ENCODE measurements around the gene PLSCR5.

The PLSCR5 gene

GRCh38 chr3:146611096-146611495, 6.0 kb upstream of the PLSCR5 start:
- Histone ChIP-seq H3K9ac (ENCODE audit: low read length) (no peak overlapping the region), H3K4me2 (ENCODE audit: low read length) (no peak overlapping the region), H3K4me3 (ENCODE audit: low read depth, low read length, poor library complexity, severe bottlenecking) (no peak overlapping the region), H3K36me3 (ENCODE audit: insufficient read depth, low read length) (no peaks in the 10 kb centered on the region), H3K9me2 (ENCODE audit: low read depth, low read length) (no peaks in the 10 kb centered on the region), H3K9me3 (ENCODE audit: low read length) (no peaks in the 10 kb centered on the region), H2AFZ (ENCODE audit: low read length) (no peak overlapping the region), H3K4me1 (ENCODE audit: insufficient read depth, low read length, severe bottlenecking) (no peaks in the 10 kb centered on the region), H3K27ac (ENCODE audit: low read depth, low read length, poor library complexity, severe bottlenecking) (no peak overlapping the region), H4K20me1 (ENCODE audit: insufficient read depth, low read length) (no peaks in the 10 kb centered on the region), H3F3A (ENCODE audit: insufficient read depth, low read length) (no peaks in the 10 kb centered on the region), H3K79me2 (ENCODE audit: insufficient read depth, low read length) (no peaks in the 10 kb centered on the region), H3K27me3 (ENCODE audit: insufficient read depth, low read length) (no peaks in the 10 kb centered on the region)
- TF ChIP-seq CTCF (IDR thresholded peaks at IDR 0.05; ENCODE audit: low read length) (no peak), EZH2 (IDR thresholded peaks at IDR 0.05; ENCODE audit: borderline replicate concordance, low read length) (no peak)

GRCh38 chr3:146598535-146598934, 6.6 kb downstream of the PLSCR5 start:
- Histone ChIP-seq H3K4me1 (ENCODE audit: insufficient read depth, low read length, severe bottlenecking) (no peaks in the 10 kb centered on the region), H4K20me1 (ENCODE audit: insufficient read depth, low read length) (no peaks in the 10 kb centered on the region), H3K9me3 (ENCODE audit: low read length) (no peaks in the 10 kb centered on the region), H3K27me3 (ENCODE audit: insufficient read depth, low read length) (no peaks in the 10 kb centered on the region), H3K9me2 (ENCODE audit: low read depth, low read length) (no peaks in the 10 kb centered on the region), H2AFZ (ENCODE audit: low read length) (no peak overlapping the region), H3K4me3 (ENCODE audit: low read depth, low read length, poor library complexity, severe bottlenecking) (no peak overlapping the region), H3F3A (ENCODE audit: insufficient read depth, low read length) (no peaks in the 10 kb centered on the region), H3K36me3 (ENCODE audit: insufficient read depth, low read length) (no peaks in the 10 kb centered on the region), H3K79me2 (ENCODE audit: insufficient read depth, low read length) (no peaks in the 10 kb centered on the region), H3K27ac (ENCODE audit: low read depth, low read length, poor library complexity, severe bottlenecking) (no peak overlapping the region), H3K4me2 (ENCODE audit: low read length) (no peak overlapping the region), H3K9ac (ENCODE audit: low read length) (no peak overlapping the region)
- TF ChIP-seq CTCF (IDR thresholded peaks at IDR 0.05; ENCODE audit: low read length), result no peak
- no peak for TF ChIP-seq EZH2 (IDR thresholded peaks at IDR 0.05; ENCODE audit: borderline replicate concordance, low read length)

GRCh38 chr3:146594843-146595482, 10.2 kb downstream of the PLSCR5 start:
- TF ChIP-seq CTCF (IDR thresholded peaks at IDR 0.05; ENCODE audit: low read length) (peak; percentile 39; the same call in 1 of the 2 replicates), EZH2 (IDR thresholded peaks at IDR 0.05; ENCODE audit: borderline replicate concordance, low read length) (no peak)
- no peak overlapping the region for H2AFZ ChIP-seq (ENCODE audit: low read length)
- H3F3A ChIP-seq (ENCODE audit: insufficient read depth, low read length), result no peaks in the 10 kb centered on the region
- no peaks in the 10 kb centered on the region for H3K9me2 ChIP-seq (ENCODE audit: low read depth, low read length)
- no peak overlapping the region for H3K4me3 ChIP-seq (ENCODE audit: low read depth, low read length, poor library complexity, severe bottlenecking)
- H3K27me3 ChIP-seq (ENCODE audit: insufficient read depth, low read length), result no peaks in the 10 kb centered on the region
- H3K9ac ChIP-seq (ENCODE audit: low read length), result no peak overlapping the region
- H4K20me1 ChIP-seq (ENCODE audit: insufficient read depth, low read length), result no peaks in the 10 kb centered on the region
- H3K79me2 ChIP-seq (ENCODE audit: insufficient read depth, low read length), result no peaks in the 10 kb centered on the region
- no peaks in the 10 kb centered on the region for H3K4me1 ChIP-seq (ENCODE audit: insufficient read depth, low read length, severe bottlenecking)
- no peak overlapping the region for H3K4me2 ChIP-seq (ENCODE audit: low read length)
- no peaks in the 10 kb centered on the region for H3K36me3 ChIP-seq (ENCODE audit: insufficient read depth, low read length)
- no peak overlapping the region for H3K27ac ChIP-seq (ENCODE audit: low read depth, low read length, poor library complexity, severe bottlenecking)
- H3K9me3 ChIP-seq (ENCODE audit: low read length), result no peaks in the 10 kb centered on the region
